CD4-positive, alpha-beta T cell treated with Interferon gamma for 1 hour (primary cell): ENCODE results near the gene TRIM54.
"Not testable (repeated sequence)": the region's sequence is repeated elsewhere in the genome, so short reads cannot be mapped to it uniquely, and the experiment has no call there.

Experiments
- DNase-seq: peaks from one replicate; pipeline ENCODE4 v3.0.0-alpha.2; 2020

The TRIM54 gene

DNA sequence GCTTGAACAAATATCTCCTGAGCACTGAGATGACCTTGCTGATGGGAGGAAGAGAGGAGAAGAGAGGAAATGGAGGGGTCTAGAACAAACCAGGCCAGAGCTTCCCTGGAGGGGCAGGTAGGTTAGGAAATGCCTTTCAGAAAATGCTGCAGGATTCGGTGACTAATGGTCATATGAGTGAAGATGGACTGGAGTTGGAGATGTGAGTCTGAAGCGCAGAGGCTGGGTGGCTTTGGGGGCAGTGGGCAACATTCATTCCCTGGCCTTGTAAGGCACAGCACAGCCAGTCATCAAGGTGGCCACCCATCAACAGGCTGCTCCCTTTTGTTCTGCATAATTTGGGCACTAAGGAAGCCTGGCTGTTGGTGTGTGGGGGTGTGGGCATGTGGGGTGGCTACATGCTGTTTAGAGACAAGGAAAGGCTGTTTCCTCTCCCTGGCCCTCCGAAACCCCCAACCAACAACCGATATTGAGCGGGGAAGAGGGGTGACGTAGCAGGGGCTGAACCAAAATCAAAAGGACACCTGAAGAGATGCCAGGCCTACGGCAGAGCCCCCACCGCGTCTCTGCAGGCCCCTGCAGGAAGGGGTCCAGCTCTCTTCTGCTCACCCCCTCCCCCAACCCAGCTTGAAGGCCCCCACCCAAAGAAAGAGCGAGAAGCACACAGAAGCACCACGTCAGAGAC is 20.8 kb upstream of the TRIM54 start:
- no peak for DNase-seq

- no peak for DNase-seq
Measured at GRCh38 chr2:27261926-27262298, 20.3 kb upstream of the TRIM54 start.

GRCh38 chr2:27262379-27263286 is 19.6 kb upstream of the TRIM54 start, which contains the start of gene SLC30A3:
Gene SLC30A3 (minus strand): TSS chr2:27263047. CDS start chr2:27262906, 141 bp downstream.
- DNase-seq, result peak; percentile 74

- DNase-seq, result no peak
Measured at GRCh38 chr2:27263287-27264252, 18.7 kb upstream of the TRIM54 start.

DNA sequence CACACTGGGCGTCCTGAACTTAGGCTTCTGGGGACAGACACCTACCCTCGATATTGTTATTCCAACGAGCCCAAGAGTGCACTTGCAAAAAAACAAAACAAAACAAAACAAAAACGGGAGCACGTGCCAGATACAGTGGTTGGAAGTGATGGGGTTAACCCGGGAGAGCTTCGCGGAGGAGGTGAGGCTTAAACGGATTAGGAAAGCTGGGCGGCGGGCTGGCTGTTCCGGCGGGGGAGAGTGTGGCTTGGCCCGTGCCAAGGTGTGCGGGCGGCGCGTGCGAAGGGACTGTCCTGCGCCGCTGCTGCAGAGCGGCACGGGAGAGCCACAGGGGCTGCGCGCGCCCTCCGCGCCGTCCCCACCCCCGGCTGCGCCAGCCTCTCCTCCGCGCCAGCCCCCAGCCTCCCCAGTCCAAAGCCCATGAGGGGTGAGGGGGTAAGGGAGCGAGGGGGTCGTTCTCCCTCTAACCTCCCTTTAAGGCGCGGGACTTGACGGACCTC is 17.9 kb upstream of the TRIM54 start:
- DNase-seq, result no peak

DNA sequence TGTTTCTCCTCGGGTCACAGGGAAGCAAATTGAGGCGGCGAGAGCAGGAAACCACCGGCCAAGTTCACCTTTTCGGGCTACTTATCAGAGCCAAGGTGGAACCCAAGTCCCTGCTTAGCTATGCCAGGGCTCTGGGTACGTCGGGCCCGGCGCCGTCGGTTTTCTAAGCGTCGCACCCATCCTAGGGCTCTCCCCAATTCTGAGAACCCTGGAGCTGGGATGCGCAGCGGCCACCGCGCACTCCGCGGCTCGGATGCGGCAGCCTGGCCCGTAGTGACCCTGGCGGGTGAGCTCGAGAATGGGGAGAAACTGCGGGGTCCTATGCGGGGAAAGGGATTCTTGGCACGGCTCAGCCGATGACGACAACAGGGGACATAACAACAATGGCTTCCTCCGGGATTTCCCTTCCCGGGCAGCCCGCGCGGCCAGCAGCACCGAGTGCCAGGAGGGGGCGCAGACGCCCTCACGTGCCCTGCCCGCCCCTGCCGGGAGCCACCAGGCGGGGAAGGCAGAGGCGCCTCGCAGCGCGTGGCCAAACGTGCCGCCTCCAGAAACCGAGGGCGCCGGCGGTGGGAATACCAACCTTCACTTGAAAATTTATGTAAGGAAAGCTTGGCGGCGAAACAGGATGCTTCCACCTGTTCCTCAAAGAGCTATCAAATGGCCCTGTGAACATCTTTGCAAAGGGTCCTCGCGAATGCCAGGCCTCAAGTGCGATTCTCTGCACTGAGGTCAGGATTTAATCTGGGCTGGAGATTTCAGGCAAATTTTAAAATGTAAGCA is 17.3 kb upstream of the TRIM54 start:
- peak; percentile 76 for DNase-seq

DNA sequence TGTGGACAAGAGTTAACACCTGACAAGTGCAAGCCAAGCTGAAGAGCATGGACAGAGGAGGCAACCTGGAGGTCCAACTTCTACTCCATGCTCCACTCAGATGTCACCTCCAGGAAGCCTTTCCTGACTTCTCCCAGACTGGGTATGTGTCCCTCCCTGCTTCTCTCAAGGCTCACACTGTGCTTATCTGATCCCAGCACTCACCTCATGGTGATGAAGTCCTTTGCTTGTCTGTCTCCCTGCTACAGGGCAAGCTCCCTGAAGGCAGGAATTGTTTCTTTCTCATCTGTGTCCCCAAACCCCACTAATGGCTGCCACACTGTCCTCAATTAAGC is 16.7 kb upstream of the TRIM54 start:
- no peak for DNase-seq

DNA sequence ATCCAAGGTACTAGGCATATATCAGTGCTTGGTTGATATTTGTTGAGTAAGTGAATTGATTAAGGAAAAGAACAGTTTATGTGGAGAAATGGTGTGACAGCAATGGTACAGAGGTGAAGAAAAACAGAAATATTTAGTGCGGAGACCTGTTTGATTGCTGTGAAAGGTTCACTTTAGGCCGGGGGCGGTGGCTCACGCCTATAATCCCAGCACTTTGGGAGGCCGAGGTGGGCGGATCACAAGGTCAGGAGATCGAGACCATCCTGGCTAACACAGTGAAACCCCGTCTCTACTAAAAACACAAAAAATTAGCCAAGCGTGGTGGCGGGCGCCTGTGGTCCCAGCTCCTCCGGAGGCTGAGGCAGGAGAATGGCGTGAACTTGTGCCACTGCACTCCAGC is 13.9 kb upstream of the TRIM54 start:
- not testable (repeated sequence) for DNase-seq

DNA sequence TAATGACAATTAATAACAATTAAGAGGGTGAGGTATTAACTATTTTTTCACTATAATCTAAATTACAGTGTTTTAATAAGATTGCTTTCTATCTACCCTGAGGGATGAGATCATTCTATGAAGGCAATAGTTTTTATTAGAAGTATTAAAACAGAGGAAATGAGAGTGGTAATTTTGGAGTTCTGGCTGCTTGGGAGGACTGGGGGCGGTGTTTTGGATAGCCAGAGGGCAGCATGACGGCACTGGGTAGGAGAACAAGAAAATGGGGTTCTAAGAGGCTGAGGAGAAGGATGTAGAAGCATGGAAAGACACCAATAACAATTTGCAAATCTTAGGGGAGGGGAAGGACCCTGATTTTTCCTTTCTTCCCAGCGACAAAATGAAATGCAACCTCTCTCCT is 12.1 kb upstream of the TRIM54 start:
- DNase-seq, result no peak

GRCh38 chr2:27270670-27271069 is 11.6 kb upstream of the TRIM54 start:
- no peak for DNase-seq

- no peak for DNase-seq
Measured at GRCh38 chr2:27271631-27272340, 10.4 kb upstream of the TRIM54 start.

DNA sequence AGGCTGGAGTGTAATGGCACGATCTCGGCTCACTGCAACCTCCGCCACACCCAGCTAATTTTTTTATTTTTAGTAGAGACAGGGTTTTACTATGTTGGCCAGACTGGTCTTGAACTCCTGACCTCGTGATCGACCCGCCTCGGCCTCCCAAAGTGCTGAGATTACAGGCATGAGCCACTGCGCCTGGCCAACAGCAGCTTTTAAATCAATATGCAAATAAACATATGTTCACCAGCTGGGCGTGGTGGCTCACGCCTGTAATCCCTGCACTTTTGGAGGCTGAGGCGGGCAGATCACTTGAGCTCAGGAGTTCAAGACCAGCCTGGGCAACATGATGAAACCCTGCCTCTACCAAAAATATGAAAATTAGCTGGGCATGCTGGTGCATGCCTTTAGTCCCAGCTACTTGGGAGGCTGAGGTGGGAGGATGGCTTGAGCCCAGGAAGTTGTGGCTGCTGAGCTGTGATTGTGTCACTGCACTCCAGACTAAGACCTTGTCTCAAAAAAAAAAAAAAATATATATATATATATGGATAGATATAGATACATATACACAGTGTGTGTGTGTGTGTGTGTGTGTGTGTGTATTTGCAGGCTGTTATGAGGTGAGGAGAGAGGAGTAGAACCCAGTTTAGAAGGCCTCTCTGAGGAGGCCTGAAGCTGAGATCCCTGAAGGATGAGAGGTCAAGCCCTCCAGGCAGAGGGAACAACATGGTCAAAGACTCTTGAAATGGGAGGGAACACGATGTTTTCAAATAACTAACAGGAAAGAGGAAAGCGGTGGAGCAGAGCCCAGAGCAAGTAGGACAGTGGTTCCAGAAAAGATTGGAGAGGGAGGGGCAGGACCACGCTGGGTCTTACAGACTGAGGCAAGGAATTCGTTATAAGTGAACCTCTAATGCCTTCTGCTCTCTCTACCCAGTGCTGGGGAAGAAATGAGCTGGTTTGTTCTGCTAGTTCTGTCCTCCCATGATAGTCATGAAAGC is 9.4 kb upstream of the TRIM54 start:
- not testable (repeated sequence) for DNase-seq

DNA sequence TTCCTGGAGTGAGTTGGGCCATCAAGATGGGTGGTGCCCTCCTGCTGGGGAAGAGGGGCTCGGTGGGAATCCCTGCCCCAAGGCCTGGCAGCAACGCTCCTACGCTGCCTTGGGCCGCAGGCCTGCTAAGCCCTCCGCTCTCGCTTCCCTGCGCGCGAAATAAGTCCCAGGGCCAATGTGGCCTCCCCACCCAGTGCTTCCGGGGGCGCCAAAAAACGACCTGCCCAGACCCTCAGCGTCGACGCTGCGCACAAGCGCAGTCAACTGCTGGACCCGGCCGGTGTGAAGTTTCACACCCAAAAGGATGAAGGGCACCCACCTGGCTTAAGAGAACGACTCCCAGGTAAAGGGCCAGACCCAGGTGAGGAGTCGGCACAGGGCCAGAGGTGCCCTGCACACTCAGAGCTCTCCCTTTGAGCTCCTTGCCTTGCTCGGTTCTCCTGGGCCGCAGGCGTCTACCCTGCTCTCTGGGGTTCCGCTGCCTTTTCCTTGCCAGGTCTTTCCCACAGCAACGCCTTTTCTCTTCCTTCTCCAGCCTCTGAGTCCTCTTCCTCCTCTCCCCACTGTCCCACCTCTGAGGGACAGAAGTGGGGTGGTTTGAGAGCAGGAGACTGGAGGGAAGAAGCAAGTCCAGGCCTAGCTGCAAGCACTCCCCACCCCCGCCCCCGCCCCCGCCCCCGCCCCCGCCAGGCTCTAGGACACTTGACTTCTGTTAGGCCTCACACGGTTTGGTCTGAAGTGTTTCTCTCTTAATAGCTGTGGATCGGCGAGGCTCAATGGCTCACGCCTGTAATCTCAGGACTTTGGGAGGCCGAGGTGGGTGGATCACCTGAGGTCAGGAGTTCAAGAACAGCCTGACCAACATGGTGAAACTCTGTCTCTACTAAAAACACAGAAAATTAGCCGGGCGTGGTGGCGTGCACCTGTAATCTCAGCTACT is 6.7 kb upstream of the TRIM54 start, which contains the start of gene DNAJC5G:
Gene DNAJC5G (plus strand): TSS at position 223 of the 940 bp plus-strand sequence. CDS start 1,296 bp downstream, outside the sequence.
- DNase-seq, result no peak

DNA sequence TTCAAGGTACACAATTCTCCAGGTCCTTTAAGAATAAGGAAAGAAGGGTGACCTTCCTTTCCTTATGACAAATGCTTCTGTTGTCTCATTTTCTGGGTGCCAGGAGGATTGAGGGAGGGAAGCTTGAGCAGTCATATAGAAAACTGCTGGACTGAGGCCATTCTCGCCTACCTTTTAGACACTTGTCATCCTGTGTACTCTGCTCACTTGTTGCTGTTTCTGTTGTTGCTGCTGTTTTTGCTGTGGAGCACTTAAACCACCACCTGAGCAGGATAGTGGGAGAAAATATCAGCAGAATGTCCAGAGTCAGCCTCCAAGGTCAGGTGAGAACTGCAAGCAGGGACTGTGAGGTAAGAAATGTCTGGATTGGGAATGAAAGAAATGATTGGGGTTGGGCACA is 4.2 kb upstream of the TRIM54 start:
- no peak for DNase-seq

DNA sequence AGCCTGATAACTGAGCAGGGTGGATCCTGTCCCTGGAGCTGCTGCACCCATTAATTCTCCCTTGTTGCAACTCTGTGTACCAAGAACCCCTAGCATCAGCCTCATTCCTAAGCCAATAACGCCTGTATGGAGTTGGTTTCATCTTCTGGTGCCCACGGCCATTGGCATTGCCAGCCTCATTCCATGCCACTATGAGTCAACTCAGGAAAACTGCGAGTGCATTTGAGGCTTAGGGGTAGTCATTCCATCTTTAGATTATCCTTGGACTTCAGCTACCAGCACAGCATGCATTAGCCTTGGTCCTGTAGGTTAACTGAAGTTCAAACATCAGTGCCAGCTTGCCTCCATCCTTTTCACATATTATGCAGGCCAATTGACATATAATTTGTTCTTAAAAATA is 1.4 kb upstream of the TRIM54 start:
- no peak for DNase-seq

DNA sequence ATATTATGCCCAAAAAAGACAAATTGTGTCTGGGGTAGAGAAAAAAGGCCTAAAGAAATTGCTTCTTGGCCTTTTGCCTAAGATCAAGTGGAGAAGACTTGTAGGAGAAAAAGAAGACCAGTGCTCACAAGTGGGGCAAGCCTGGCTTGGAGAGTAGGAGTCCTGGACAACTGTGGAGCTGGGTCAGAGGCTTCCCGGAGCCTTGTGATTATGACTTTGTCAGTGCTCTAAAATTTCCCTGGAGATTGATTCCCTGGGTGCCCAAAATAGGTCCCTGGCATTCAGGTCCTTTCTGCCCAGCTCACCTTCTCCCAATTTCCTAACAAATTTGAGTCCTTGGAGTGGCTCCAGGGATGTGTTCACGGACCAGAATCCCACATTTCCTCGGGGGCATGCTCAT is 787 bp upstream of the TRIM54 start:
- DNase-seq, result no peak

GRCh38 chr2:27282892-27283291 is 663 bp downstream of the TRIM54 start:
- no peak for DNase-seq

DNA sequence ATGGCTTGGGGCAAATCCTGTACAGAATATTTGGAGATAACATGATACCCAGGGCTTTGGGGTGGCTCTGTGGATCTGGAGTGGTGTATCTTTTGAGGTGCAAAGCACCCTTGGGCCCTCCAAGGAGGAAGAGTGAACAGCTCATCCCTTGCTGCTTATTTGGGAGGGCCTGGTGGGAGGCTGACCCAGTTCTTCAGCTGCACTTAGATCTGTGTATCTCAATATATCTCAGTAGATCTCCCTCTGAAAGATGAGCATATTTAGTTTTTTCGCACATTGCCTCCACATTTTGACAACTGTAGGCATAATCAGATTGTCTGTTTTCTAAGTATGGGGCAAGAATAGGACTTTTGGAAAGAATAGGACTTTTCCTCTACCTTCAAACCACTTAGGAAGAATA is 2.8 kb downstream of the TRIM54 start:
- DNase-seq, result no peak

- no peak for DNase-seq
Measured at GRCh38 chr2:27285481-27285880, 3.3 kb downstream of the TRIM54 start.
